Vagina (tissue), 2 donors: ENCODE results near the gene ATP5PO.

Experiments
- POLR2A ChIP-seq, 2 donors: fragments of 450-650 bp; IDR thresholded peaks; one replicate each; pipeline ENCODE4 v1.6.1; 2017; ENCODE audit warnings: antibody characterized with exemption in 2 of 2, mild to moderate bottlenecking in 2 of 2, moderate library complexity in 2 of 2
- TF ChIP-seq, protein P1 (sequence below), 3 experiments: fragments of 450-650 bp in 2 of 3; fragments of 200-600 bp in 1 of 3; sonication (generic) in 1 of 3; IDR thresholded peaks; one replicate each; pipeline ENCODE4 v1.5.1; 2017 to 2019; ENCODE audit warnings: antibody characterized with exemption in 3 of 3, mild to moderate bottlenecking in 2 of 3, moderate library complexity in 2 of 3

DNA sequence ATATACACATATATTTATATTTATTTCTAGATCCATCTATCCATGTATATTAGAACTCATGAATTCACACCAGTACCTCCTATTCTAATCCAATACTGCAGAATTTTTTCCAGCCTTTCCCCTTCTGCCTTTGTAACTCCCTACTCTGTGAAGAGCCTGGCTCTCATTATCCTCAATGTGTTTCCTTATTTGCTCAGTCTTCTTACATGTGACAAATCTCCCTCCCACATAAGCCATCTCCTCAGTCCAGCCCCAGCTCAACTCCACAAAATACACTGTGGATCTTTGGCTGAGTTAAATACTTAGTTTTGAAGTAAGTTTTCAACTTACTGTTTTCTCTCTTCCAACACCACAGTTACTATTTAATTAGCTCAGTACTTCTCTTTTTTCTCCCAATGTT is 45.7 kb downstream of the ATP5PO start:
- TF ChIP-seq, protein P1, sequence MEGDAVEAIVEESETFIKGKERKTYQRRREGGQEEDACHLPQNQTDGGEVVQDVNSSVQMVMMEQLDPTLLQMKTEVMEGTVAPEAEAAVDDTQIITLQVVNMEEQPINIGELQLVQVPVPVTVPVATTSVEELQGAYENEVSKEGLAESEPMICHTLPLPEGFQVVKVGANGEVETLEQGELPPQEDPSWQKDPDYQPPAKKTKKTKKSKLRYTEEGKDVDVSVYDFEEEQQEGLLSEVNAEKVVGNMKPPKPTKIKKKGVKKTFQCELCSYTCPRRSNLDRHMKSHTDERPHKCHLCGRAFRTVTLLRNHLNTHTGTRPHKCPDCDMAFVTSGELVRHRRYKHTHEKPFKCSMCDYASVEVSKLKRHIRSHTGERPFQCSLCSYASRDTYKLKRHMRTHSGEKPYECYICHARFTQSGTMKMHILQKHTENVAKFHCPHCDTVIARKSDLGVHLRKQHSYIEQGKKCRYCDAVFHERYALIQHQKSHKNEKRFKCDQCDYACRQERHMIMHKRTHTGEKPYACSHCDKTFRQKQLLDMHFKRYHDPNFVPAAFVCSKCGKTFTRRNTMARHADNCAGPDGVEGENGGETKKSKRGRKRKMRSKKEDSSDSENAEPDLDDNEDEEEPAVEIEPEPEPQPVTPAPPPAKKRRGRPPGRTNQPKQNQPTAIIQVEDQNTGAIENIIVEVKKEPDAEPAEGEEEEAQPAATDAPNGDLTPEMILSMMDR (IDR thresholded peaks at IDR 0.05): no peak
- no peak for TF ChIP-seq POLR2A (IDR thresholded peaks at IDR 0.05)
